Heart right ventricle (tissue), 16 donors: ENCODE data around the gene LILRB5. TPM values are rescaled to one million over a fixed set of nuclear protein-coding genes. Genes with fewer than 3 reads are reported as not detected.
"Not testable (repeated sequence)": the region's sequence is repeated elsewhere in the genome, so short reads cannot be mapped to it uniquely, and the experiment has no call there.

Experiments used
- ATAC-seq, 8 donors: fragments of 200-7000 bp; cut with Tn5 transposase; one replicate each; pipeline ENCODE4 v1.9.1; 2020; ENCODE audit warnings: mild to moderate bottlenecking in 8 of 8, moderate library complexity in 8 of 8, moderate number of reproducible peaks in 1 of 8
- DNase-seq, 2 donors: peaks; one replicate each; pipeline ENCODE4 v3.0.0-alpha.2; 2020
- H3K27ac ChIP-seq, 10 donors: fragments of 200-600 bp; sonication (generic) in 2 of 10; one replicate each; pipeline versions ENCODE4 v1.5.0 to v1.8.0; 2020 to 2022; ENCODE audit warnings: mild to moderate bottlenecking in 3 of 10
- H3K27me3 ChIP-seq, 7 donors: fragments of 200-600 bp; one replicate each; pipeline ENCODE4 v1.8.0; 2021 to 2022; ENCODE audit warnings: mild to moderate bottlenecking in 2 of 7
- H3K36me3 ChIP-seq, 9 donors: fragments of 200-600 bp; sonication (generic) in 1 of 9; one replicate each; pipeline versions ENCODE4 v1.5.0 to v1.8.0; 2020 to 2022; ENCODE audit warnings: mild to moderate bottlenecking in 2 of 9
- H3K4me1 ChIP-seq, 9 donors: fragments of 200-600 bp; sonication (generic) in 1 of 9; one replicate each; pipeline versions ENCODE4 v1.5.0 to v1.8.0; 2020 to 2022; ENCODE audit warnings: mild to moderate bottlenecking in 4 of 9
- H3K4me3 ChIP-seq, 10 donors: fragments of 200-600 bp; sonication (generic) in 2 of 10; one replicate each; pipeline versions ENCODE4 v1.5.0 to v1.8.0; 2020 to 2022; ENCODE audit warnings: mild to moderate bottlenecking in 7 of 10, moderate library complexity in 2 of 10
- H3K9me3 ChIP-seq, 11 donors: fragments of 200-600 bp in 10 of 11; sonication (generic) in 2 of 11; one replicate each; pipeline versions ENCODE4 v1.5.0 to v1.8.0; 2013 to 2022; ENCODE audit warnings: mild to moderate bottlenecking in 2 of 11, control low read depth in 1 of 11, moderate library complexity in 1 of 11
- WGBS, 2 donors: extraction: QIAGEN DNeasy Blood & Tissue Kit; methylation state at CpG; one replicate each; pipeline ENCODE4 v1.1.7; 2013; ENCODE audit warnings: inconsistent platforms in 1 of 2; 5-methylcytosine and 5-hydroxymethylcytosine counted together
- intact Hi-C, 10 donors: fragments of 100-400 bp; cut with DNase I; formaldehyde crosslinking; loops; one replicate each; pipeline versions ENCODE4 v1.11.1 to v1.14.2; 2022
- polyA plus RNA-seq, 2 donors: library from polyadenylated mRNA; stranded (reverse); fragments of 200-250 nt; gene quantifications; one replicate each; pipeline ENCODE4 v1.2.3, GENCODE V29; 2013
- total RNA-seq, 10 donors: library from RNA; stranded (reverse); fragmentation: NEBNext Ultra II Directional in 3 of 10; extraction: Animal tissue kit (Norgen Biotek cat#: 25700) in 3 of 10; gene quantifications; one replicate each; pipeline versions ENCODE4 v1.2.1 to v1.2.4, GENCODE V29; 2021 to 2023
- TF ChIP-seq, protein P1 (sequence below), 9 donors: fragments of 200-600 bp; sonication (generic) in 2 of 9; IDR thresholded peaks; one replicate each; pipeline versions ENCODE4 v1.5.0 to v1.8.0; 2021 to 2022; ENCODE audit warnings: antibody characterized with exemption in 9 of 9, mild to moderate bottlenecking in 5 of 9, moderate library complexity in 1 of 9
- donor health status: Arrhythmogenic right ventricular cardiomyopathy.
- donor health status: ischemic (EF 13 %, LVEDD 7.1; RV severe dilation, severe dysfunction).
- donor health status: healthy with polysubstance abuse.
- donor health status: DM: no; HTN: yes; CAD: no.
- donor health status: DM: no; HTN: no; CAD: no.
- donor health status: ischemic (EF 25% LVEDD 6.9; RV normal size, moderate dysfunction).
- donor health status: ischemic (EF 25% LVEDD 5.7; RV mildly dilated, moderate dysfunction).
- donor health status: healthy.
- donor health status: DM: yes; HTN: yes; CAD: no.
- donor health status: Ischemic cardiomyopathy.
- donor health status: ischemic (EF 35%, LVEDD 5.7; RV mildly dilated, moderate dysfunction).
- donor health status: nonischemic (EF 11% LVEDD 7.7; RV severe dilation, severe dysfunction).
- donor health status: DM: yes; HTN: yes; CAD: no.
- donor health status: PGD.
- donor health status: ischemic (EF 29% LVEDD 5.4; RV normal size, mild dysfunction).
- donor health status: nonischemic (EF 23%, LVEDD 6.1; RV moderate dilation, normal function).

Gene LILRB5
- total and polyA plus RNA-seq, 12 donors: 1.6 to 10.6 (median 3.2) TPM

DNA sequence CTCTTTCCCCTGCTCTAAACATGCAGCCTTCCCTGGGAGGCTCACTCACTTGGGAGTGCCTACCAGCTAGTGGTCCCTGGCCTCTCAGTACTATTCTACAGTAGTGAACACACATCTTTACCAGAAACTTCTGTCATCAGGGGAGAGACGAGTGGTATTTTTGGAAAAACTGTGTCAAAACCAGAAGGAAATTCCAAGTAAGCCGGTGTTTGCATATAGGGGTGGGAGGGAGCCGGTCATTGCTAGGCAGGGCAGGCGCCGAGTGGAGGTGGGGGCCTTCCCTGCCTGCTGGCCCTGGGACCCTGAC lies 49.4 kb downstream of the LILRB5 start:
- peak overlapping the region in 1 of 10 donors; percentile 54 for H3K4me3 ChIP-seq
- H3K4me1 ChIP-seq: peaks cover 14 to 89% (median 74%) of the 10 kb centered on the region in 9 donors
- intact Hi-C loops: no loop called here
- peaks cover 0 to 66% (median 49%) of the 10 kb centered on the region in 9 donors for H3K36me3 ChIP-seq
- H3K9me3 ChIP-seq: no peaks in the 10 kb centered on the region
- TF ChIP-seq, protein P1, sequence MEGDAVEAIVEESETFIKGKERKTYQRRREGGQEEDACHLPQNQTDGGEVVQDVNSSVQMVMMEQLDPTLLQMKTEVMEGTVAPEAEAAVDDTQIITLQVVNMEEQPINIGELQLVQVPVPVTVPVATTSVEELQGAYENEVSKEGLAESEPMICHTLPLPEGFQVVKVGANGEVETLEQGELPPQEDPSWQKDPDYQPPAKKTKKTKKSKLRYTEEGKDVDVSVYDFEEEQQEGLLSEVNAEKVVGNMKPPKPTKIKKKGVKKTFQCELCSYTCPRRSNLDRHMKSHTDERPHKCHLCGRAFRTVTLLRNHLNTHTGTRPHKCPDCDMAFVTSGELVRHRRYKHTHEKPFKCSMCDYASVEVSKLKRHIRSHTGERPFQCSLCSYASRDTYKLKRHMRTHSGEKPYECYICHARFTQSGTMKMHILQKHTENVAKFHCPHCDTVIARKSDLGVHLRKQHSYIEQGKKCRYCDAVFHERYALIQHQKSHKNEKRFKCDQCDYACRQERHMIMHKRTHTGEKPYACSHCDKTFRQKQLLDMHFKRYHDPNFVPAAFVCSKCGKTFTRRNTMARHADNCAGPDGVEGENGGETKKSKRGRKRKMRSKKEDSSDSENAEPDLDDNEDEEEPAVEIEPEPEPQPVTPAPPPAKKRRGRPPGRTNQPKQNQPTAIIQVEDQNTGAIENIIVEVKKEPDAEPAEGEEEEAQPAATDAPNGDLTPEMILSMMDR (IDR thresholded peaks at IDR 0.05): no peak
- WGBS, 2 donors: 75 to 78% methylated on average over 5 of the region's 5 CpGs
- peak overlapping the region in 8 of 10 donors; percentile 36 to 99 (median 63) for H3K27ac ChIP-seq
- no peaks in the 10 kb centered on the region for H3K27me3 ChIP-seq
- DNase-seq: no peak
- ATAC-seq: peak in 1 of 8 donors; percentile 6

- intact Hi-C loops, ATAC-seq, H3K9me3 ChIP-seq, H3K27me3 ChIP-seq: not testable (repeated sequence)
- 81% methylated on average over 21 to 23 of the region's 23 CpGs for WGBS, 2 donors
- H3K36me3 ChIP-seq: peaks cover 0 to 70% (median 53%) of the 10 kb centered on the region in 9 donors
- H3K27ac ChIP-seq: peak overlapping the region in 8 of 10 donors; percentile 36 to 99 (median 63)
- peaks cover 14 to 94% (median 78%) of the 10 kb centered on the region in 9 donors for H3K4me1 ChIP-seq
- DNase-seq: peak in 1 of 2 donors; percentile 21
- H3K4me3 ChIP-seq: peak overlapping the region in 1 of 10 donors; percentile 54
Observed at GRCh38 chr19:54207193-54207592, 49.9 kb downstream of the LILRB5 start.

GRCh38 chr19:54206831-54207177 lies 50.3 kb downstream of the LILRB5 start:
- DNase-seq (no peak), ATAC-seq (no peak)
- H3K36me3 ChIP-seq: peaks cover 0 to 74% (median 57%) of the 10 kb centered on the region in 9 donors
- no peaks in the 10 kb centered on the region for H3K27me3 ChIP-seq
- H3K4me1 ChIP-seq: peaks cover 15 to 98% (median 82%) of the 10 kb centered on the region in 9 donors
- H3K9me3 ChIP-seq: no peaks in the 10 kb centered on the region
- peak overlapping the region in 1 of 10 donors; percentile 54 for H3K4me3 ChIP-seq
- H3K27ac ChIP-seq: peak overlapping the region in 6 of 10 donors; percentile 60 to 99 (median 72)
- intact Hi-C loops: no loop called here
- TF ChIP-seq, protein P1 (IDR thresholded peaks at IDR 0.05): no peak
- 83 to 88% methylated on average over 13 of the region's 13 CpGs for WGBS, 2 donors

- ATAC-seq (no peak), DNase-seq (no peak)
- 91 to 93% methylated on average over 27 of the region's 27 CpGs for WGBS, 2 donors
- TF ChIP-seq, protein P1 (IDR thresholded peaks at IDR 0.05): no peak
- Histone ChIP-seq H3K4me1 (peaks cover 20 to 100% (median 88%) of the 10 kb centered on the region in 9 donors), H3K27me3 (no peaks in the 10 kb centered on the region), H3K9me3 (no peaks in the 10 kb centered on the region), H3K36me3 (peaks cover 0 to 79% (median 62%) of the 10 kb centered on the region in 9 donors), H3K27ac (peak overlapping the region in 5 of 10 donors; percentile 61 to 99 (median 78)), H3K4me3 (peak overlapping the region in 1 of 10 donors; percentile 54)
- intact Hi-C loops: no loop called here
Observed at GRCh38 chr19:54206030-54206830, 50.8 kb downstream of the LILRB5 start.
